Activated T-cell treated with anti-CD3 and anti-CD28 coated beads, Interleukin-2, amount 50 U/mL, for 48 hours (primary cell): Measurements from ENCODE around the gene F12.
"Not testable (repeated sequence)": the region's sequence is repeated elsewhere in the genome, so short reads cannot be mapped to it uniquely, and the experiment has no call there.

ENCODE experiments used
- DNase-seq, 2 experiments: peaks; one replicate each; pipeline ENCODE4 v3.0.0-alpha.2; 2020

Gene F12

DNA sequence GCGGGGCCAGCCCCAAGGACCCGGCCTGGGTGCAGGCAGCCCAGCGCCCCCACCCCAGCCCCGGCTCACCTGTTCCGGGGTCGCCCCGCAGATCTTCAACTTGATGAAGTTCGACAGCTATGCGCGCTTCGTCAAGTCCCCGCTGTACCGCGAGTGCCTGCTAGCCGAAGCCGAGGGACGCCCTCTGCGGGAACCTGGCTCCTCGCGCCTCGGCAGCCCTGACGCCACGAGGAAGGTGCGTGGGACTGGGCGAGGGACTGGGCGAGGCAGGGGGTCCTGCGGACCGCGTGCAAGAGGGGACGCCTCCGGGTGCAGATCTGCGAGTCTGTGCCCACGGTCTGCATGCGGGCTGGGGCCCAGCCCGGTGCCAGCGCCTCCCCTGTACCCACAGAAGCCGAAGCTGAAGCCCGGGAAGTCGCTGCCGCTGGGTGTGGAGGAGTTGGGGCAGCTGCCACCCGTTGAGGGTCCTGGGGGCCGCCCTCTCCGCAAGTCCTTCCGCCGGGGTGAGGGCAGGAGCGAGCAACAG, 42.0 kb downstream of the F12 start:
- no peak for DNase-seq

DNA sequence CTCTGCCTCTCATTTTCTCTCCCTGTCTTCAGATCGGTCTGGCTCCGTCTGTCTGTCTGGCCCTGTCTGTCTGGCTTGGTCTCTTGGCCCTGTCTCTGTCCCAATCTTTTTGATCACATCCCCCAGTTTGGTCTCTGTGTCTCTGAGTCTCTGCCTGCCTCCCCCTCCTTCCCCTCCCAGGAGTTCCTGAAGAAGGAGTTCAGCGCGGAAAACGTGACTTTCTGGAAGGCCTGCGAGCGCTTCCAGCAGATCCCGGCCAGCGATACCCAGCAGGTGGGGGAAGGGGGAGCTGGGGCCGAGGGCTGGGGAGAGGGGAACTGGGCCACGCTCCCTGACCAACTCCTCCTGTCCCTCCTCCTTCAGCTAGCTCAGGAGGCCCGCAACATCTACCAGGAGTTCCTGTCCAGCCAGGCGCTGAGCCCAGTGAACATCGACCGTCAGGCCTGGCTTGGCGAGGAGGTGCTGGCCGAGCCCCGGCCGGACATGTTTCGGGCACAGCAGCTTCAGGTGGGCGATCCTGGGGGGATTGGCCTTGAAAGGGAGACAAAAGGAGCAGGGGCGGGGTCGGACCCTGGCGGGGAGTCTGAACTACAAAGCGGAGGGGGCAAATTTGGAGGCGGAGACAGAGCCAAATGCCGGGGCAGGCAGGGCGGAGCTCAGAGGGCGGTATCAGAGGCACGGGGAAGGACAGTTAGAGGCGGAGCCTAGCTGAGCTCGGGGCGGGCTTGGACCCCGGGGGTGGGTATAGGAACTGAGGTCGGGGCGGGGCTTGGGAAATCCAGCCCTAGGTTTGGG, 42.6 kb downstream of the F12 start:
- DNase-seq, result no peak

DNA sequence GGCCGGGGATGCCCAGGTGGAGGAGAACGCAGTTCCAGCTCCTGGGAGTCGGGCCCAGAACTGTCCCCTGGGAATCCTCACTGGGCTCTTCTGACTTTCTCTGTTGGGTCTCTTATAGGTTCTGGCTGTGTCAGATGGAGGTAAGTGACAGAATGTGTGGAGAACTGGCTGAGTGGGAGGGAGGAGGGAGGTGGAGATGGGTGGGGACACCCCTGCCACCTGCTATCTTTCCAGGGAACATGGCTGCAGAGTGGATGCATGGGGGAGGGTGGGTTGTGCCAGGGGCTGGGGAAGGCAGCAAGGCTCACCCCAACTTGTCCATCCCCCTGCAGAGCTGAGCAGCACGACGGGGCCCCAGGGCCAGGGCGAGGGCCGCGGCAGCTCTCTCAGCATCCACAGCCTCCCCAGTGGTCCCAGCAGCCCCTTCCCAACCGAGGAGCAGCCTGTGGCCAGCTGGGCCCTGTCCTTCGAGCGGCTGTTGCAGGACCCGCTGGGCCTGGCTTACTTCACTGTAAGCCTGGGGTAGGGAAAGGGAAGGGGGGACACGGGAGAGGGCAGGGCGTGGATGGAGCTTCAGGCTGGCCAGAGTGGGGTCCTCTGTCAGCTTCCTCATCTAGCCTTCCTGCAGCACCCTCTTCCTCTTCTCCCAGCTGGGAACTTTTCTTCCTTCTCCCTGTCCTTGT, 43.4 kb downstream of the F12 start:
- DNase-seq, result no peak

DNA sequence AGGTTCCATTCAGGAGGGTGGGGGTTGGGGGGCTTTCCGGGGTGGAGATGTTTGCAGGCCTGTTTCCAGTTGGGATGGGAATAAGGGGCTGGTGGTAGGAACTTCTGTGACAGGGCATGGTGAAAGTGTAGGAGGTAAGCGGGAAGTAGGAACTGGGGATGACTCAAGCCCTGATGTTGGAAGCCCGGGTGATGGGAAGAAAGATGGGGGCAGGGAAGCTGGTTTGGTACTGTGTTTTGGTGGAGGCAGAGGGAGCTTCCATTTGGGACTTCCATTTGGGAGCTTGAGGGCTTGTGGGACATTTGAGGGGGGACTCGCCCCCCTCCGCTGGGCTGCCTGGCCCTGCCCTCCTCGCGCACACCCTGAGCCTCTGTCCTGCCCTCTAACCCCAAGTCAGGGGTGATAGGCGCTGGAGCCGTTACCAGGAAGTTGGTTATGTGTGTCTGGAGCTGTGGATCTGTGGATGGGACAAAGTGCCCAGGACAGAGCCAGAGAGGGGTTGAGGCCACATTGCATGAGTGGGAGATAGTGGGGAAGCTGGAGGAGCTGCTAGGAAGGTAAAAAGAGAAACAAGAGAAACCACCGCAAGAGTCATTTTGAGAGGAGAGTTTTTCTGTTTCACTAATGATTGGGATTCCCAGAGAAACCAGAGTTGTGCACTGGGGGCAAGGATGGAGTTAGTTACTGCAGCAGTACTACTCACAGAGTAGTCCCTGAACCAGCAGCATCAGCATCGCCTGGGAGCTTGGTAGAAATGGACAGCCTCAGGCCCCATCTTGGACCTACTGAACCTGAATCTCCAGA, 45.0 kb downstream of the F12 start:
- DNase-seq, result peak; percentile 65 to 68

DNA sequence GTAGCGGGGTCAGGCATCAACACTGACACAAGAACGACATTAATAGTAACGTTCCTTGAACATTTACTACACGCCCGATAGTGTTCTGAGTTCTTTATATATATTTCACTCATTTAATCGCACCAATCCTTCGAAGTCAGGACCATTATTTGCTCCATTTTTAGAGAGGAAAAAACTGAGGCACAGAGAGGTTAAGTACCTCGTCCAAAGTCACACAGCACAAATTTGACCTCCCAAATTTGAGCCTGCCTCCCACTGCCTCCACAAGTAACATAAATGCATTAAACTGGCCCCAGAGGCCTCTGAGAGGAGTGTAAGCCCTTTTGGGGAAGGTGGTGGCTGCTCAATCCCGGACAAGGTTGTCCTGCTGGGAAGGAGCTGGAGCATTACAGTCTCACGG, 45.8 kb downstream of the F12 start:
- no peak for DNase-seq

DNA sequence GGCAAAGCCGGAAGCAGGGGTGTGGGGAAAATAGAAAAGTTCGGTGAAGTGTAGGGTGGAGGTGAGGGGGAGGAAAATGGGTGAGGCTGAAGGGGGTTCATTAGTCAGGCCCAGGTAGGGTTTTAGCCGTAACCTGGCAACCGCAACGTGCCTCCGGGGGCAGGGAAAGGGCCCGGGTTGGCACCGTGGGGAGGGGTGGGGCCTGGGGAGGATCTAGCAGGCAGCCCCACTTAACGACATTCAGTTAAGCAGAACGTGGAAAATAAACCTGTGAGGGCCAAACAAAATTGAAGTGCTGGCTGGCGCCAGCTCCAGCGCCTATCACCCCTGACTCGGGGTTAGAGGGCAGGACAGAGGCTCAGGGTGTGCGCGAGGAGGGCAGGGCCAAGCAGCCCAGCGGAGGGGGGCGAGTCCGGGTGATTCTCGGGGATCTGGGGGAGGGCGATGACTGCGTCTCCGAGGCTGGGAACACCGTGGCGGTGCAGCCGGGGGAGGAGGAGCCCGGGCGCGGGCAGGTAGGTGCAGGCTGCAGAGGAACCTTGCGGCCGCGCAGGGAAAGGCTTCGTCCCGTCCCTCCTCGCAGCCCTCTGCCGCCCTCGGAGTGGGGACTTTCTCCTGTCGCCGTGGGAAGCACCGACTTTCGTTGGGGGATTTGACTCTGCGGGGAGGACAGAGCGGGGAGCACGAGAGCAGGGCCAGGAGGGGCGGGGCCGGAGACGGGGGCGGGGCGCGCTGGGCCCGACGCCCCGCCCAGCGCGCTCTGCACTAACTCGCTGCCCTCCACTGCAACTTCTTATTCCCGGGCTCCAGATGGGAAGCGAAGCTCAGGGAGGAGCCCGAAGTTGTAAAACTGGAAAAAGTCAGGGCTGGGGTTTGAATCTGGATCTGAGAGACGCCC, 46.5 kb downstream of the F12 start:
- peak; percentile 80 to 83 for DNase-seq

DNA sequence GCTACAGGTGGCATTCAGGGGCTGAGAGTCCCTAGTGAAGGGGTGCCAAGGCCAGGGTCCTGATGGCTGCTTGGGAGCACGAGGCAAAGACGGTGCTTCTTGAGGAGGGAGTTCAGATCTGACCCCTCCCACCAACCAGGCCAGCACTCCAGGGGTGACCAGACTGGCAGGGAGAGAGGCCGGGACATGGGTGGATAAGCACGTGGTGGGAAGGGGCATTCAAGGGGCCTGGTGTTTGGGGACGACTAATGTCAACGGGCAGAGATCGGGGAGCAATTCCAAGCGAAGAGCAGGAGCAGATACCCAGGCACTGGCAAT, 47.1 kb downstream of the F12 start:
- DNase-seq, result no peak

DNA sequence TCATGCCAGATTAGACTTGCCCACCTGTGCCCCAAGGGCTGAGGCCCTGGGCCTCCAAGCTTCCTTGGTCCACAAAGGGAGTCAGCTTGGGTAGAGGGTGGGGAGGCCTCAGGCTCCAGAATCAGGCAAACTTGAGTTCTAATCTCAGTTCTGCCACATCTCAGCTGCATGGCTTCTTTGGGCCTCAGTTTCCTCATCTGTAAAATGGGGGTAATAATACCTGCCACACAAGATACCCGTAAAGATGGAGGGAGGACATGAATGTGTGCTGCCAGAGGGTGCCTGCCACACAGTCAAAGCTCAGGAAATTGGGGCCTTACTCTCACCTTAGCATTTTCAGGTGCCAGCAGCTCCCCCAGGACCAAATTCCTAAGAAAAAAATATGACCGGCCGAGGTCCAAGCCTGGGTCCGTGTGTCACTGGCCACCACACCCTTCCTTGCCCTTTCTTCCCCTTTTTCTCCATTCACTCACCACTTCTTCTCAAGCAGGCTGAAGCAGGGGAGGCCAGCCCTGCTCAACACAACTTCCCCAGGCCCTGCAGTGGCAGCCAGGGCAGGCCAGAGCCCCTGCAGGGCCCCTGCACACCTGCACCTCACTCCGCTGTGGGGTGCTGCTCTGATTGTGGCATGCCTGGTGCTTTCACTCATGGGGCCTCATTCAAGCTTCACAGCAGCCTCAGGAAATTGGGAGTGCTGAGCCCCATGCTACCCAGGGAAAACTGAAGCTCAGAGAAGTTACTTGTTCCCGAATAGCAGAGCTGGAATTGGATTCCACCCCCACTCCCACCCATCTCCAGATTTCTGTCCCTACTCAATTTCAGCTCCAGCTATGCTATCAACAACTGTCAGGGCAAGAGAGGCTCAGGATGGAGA, 47.7 kb downstream of the F12 start:
- peak in 1 of 2 experiments; percentile 46 for DNase-seq

DNA sequence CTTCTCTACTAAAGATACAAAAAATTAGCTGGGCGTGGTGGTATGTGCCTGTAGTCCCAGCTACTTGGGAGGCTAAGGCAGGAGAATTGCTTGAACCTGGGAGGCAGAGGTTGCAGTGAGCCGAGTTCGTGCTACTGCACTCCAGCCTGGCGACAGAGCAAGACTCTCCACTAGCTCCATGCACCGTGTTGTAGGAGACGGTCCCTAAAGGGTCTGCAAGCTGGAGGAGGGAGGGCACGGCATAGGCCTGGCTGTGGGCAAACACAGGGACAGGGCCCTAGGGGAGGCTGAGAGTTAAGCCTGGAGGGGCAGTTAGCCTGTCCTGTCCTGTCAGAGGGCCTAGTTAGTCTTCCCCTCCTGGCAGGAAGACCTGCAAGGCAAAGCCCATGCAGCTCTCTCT, 48.6 kb downstream of the F12 start:
- not testable (repeated sequence) for DNase-seq

DNA sequence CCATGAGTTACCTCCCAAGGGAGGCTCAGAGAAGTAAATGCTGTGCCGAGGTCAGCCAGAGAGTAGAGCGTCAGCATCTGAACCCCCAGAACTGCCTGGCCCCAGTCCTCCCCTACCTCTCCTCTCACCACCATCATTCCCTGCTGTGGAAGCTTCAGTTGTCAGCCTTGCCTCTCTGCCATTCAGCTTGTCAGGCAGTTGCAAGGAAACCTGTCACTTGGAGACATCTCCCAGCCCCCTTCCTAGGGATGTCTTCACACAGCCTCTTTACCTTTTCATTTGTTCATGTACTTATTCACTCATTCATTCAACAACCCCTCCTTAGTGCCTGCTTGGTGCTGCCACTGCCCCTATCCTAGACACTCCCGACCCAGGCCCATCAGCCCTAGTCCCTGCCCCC, 49.5 kb downstream of the F12 start:
- no peak for DNase-seq

DNA sequence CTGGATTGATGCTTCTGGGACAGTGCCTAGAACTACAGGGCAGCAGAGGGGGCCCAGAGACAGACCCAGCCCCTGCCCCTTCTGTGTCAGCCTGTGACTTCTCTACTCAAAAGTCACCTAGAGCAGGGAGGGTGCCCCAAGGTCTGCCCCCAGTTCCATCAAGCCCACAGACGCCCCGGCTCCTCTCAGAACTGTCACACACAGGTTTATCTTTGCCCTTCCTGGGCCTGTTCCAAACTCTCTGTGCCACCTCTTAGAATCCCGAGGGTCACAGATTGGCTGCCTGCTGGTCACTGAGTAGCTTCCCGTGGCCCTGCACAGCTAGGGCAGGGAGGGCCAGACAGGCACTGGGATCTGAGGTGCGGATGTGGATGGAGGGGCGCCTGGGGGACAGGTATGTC, 49.9 kb downstream of the F12 start:
- no peak for DNase-seq

DNA sequence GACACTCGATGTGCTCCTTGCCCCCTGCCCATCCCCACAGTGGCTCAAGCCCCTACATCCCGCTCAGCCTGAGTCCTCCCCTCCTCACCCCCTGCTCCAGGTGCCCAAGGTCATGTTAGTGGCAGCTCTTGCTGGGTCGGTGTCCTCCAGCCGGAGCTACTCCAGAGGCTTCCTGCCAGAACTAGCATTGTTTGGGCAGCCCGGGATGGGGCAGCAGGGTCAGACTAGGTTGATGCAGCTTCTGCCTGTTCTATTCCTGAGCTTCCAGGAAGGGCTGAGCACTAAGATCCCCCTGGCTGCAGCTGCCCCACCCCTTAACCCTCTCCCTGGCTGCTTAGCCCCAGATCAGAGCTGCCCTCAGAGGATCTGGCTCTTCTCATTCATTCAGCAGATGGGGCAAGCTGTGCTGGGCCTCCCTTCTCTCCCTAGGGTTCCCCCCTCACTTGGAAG, 51.0 kb downstream of the F12 start:
- DNase-seq, result peak in 1 of 2 experiments; percentile 51

DNA sequence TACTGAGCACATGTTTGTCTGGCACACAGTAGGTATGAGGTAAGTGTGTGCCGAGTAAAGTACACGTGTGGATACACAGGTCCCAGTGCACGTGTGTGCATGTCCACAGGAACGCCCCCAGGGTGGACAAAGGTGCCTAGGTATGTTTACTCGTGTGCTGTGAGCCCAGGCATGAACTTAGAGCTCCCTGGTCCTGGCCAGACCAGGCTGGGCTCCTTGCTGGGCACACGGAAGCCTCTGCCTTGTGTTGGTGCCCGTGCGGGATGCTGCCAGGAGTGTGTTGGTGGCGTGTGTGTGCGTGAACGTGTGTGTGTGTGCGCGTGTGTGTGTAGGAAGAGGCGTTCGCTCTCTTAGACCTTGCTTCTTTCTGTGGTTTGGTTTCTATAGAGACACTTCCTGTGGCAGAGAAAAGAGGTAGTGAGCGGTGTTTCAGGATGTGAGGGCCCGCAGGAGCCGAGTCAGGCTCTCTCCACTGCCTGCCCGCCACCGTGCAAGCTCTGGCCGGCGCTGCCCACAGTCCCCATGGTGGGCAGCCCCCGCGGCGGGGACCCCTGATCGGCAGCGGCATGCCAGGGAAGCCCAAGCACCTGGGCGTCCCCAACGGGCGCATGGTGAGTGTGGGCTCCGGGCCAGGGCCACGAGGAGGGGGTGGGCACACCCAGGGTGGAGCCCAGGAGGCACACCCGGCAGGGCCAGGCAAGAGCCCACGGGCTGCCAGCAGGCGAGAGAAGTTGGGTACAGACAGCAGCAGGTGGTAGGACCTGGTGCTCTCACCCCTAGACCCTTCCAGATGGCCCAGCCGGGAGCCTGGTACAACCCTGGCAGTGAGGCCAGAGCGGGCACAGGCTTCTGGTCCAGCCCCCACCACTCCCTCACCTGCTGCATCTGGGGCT, 51.7 kb downstream of the F12 start, which contains the start of gene RGS14:
Gene RGS14 (plus strand): TSS at position 466 of the 893 bp plus-strand sequence. CDS start 101 bp downstream, at position 567.
- peak; percentile 68 to 77 for DNase-seq

DNA sequence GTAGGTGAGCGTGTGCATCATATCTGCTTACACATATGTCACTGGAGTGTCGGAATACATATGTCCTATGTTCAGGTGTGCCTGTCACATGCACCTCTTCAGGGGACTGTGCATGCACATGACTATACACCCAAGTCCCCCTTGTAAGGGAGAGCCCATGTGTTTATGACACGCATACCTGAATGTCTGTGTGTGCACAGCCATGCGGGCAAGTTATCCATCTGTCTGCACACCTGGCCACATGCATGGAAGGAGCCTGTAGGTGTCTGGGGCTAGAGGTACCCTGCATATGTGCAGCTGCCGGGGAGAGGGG, 52.3 kb downstream of the F12 start:
- no peak for DNase-seq

DNA sequence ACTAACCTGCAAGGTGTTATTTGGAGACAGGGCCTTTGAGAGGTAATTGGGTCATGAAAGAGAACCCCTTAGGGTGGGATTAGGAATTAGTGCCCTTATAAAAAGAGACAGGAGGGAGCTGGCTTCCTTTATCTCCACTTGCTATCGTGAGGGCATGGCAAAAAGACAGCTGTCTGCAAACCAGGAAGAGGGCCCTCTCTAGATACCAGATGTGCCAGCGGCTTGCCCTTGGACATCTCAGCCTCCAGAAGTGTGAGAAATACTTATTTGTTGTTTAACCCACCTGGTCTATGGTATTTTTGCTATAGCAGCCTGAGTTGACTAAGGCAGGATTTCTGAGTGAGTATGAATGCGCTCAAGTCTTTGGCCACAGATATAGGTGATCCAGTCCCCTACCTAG, 52.6 kb downstream of the F12 start:
- DNase-seq, result no peak

DNA sequence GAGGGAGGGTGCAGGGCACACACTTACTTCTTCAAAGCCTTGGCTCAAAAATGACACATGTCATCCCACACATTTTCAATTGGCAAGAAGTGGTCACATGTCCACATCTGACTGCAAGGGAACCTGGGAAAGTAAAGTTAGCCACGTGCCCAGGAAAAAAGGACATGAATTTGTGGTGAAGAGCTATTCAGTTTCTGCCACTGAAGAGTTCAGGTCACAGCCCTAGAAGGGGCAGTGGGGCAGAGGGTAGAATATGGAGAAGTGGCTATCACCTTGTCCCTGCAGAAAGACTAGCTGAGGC, 53.5 kb downstream of the F12 start:
- no peak for DNase-seq

DNA sequence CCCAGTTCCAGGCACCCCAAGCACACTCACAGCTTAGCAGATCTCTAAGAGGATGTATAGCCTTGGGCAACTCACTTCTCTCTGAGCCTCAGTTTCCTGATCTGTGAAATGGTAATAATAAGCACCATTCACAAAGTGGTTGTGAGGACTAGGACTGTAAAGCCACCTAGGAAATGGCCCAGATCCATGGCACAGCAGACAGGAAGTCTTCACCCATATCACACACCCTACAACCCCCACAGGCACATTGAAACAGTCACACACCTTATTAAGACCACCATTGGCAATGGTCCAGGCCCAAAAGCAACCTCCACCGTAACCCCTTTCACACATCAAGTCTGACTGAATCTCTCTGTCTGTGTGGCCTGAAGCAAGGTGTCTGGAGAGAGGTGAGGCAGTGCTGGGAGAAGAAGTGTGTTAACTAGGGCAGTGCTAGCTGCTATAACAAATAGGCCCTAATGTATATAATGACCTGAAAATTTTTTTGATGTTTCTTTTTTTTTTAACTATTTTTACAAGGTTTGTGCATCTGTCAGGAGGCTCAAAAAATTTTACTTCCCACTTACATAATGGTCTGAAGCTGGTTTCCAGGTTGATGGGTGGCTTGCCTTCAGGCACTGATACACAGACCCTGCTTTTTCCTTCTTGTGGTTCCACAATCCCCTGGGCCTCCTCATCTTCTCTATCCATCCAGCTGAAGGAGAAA, 54.0 kb downstream of the F12 start:
- no peak for DNase-seq

DNA sequence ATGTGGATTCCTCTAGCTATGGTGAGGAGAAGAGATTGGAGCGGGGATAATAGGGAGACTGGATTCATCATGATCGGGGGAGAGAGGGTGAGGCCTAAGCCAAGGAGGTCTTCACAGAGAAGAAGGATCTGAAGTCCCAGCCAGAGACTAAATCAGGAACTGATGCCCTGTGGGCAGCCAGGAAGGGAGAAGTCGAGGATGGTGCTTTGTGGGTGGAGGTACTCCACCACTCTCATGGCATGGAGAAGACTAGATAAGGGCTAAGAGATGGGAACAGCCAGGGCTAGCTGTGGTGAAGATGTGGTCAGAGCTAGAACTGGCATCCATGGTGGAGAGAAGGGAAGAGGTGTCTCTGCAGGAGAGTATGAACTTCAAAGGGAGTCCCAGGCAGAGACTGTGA, 54.7 kb downstream of the F12 start:
- no peak for DNase-seq

DNA sequence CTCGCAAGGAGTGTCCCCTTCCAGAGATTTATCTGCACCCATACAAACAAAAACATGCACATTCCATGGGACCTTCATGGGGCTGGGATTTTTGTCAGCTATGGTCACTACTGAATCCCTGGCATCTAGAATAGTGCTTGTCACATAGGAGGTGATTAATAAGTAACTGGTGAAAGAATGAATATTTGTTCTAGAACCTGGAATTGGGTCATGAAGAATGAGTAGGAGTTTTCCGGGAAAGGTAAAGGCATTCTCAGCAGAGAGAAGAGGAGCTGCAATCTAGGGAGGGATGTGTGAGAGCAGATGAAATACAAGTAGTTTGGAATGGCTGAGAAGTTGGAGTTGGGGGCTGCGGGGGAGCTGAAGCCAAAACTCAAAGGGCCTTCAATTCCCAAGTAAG, 55.1 kb downstream of the F12 start:
- no peak for DNase-seq

DNA sequence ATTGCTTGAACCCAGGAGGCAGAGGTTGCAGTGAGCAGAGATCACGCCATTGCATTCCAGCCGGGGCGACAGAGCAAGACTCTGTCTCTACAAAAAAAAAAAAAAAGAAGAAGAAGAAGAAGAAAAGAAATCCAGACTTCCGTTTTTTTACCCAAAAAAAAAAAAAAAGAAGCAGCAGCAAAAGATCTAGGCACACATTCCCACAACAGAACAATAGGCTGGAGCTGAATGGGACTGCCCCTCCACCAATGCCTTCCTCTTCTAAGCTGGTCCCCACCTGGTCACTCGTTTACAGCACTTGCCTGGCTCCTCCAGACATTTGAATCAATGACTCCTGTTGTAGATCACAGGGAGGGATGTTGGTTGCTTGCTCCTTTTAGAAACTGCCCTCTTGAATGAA, 56.3 kb downstream of the F12 start:
- DNase-seq, result no peak
